NCI-H2107 treated with DMSO at 0.1 percent for 48 hours (cell line): Measurements from ENCODE around the gene FGGY.
"Not testable (repeated sequence)": the region's sequence is repeated elsewhere in the genome, so short reads cannot be mapped to it uniquely, and the experiment has no call there.

Experiments
- DNase-seq: peaks from one replicate; lab custom pipeline; 2025; ENCODE audit not compliant: unreplicated experiment; lab: John Stamatoyannopoulos, UW

FGGY gene

GRCh38 chr1:59691261-59691660 lies 394.4 kb downstream of the FGGY start:
- DNase-seq: peak; percentile 60

DNA sequence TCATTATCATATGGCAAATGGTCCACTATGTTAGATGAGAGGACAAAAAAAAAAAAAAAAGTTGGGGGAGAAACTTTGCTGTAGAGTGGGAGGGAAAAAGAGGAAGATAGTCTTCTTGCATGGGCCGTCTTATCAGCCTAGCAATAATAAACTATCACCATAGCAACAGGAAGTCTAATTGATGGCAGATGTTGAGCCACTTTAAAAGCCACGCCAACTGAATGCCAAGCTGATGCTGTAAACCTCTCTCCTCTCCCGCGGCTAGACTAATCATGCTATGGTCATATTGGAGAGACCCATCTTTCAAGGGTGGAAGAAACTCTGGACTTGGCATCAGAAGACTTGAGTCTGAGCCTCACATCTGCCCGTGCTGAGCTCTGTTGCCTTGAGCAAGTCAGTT lies 395.7 kb downstream of the FGGY start:
- peak; percentile 63 for DNase-seq

DNA sequence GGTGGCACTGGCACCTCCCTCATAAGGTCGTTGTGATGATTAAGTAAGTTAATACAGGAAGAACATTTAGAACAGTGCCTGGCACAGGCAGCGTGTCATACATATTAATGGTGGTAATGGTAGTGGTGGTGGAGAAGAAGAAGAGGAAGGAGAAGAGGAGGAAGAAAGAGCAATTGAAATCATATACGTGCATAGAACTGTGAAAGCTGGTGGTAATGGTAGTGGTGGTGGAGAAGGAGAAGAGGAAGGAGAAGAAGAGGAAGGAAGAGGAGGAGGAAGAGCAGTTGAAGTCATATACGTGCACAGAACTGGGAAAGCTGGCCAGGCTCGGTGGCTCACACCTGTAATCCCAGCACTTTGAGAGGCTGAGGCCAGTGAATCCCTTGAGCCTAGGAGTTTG lies 396.5 kb downstream of the FGGY start:
- DNase-seq: no peak

DNA sequence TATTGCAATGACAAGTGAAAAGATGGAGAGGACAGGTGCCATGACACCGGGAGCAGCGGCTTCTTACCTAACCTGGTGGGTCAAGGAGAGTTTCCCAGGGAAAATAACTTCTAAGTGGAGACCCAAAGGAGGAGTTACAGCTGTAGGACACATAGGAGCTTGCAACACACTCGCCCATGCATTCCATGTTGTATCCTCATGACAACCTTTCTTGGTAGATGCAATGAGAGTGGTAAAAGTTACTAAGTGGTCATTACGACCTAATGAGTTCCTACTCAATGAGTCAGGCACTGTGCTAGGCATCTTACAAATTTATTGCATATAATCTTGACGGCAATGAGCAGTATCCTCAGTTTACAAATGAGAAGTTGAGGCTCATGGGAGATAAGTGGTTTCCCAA lies 398.4 kb downstream of the FGGY start:
- no peak for DNase-seq

- no peak for DNase-seq
Measured at GRCh38 chr1:59696421-59697115, 399.7 kb downstream of the FGGY start.

DNA sequence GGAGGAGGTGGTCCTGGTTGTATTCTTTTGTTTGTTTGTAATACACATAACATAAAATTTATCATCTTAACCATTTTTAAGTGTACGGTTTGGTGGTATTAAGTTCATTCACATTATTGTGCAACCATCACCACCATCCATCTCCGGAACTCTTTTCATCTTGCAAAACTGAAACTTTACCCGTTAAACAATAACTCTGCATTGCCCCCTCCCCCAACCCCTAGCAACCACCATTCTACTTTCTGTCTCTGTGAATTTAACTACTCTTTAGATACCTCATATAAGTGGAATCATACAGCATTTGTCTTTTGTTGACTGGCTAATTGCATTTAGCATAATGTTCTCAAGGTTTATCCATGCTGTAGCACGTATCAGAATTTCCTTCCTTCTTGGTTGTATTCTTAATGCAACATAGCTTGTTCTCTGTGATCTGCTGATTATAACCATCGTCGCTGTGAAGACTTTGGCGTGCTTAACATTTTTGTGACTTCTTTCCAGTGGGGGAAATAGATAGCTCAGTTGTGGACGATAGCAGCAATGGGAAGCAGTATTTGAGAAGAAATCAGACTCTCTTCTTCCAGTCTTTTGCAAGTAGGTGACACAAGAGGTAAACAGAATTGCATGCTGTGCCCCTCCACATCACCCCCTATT lies 400.4 kb downstream of the FGGY start:
- DNase-seq: no peak

DNA sequence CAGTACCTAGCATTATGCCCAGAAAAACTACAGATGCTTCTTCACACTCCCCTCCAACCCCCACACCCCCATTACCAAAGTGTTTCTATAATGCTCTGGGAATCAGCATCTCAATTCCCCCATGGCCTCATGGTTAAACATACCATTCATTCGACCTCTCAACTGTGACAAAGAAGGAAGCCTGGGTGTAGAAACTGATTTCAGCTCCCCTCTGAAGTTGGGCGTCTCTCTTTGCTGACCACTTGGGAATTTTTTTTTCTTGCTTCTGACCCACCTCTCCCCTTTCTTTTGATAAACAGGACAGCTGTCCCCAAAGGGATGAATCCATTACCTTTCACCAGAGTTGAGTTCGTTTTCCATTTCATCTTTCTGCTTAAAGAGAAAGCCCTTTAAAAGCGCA lies 401.5 kb downstream of the FGGY start:
- DNase-seq: no peak

GRCh38 chr1:59699227-59699847 lies 402.4 kb downstream of the FGGY start:
- peak; percentile 86 for DNase-seq

GRCh38 chr1:59701376-59701775 lies 404.5 kb downstream of the FGGY start:
- no peak for DNase-seq

DNA sequence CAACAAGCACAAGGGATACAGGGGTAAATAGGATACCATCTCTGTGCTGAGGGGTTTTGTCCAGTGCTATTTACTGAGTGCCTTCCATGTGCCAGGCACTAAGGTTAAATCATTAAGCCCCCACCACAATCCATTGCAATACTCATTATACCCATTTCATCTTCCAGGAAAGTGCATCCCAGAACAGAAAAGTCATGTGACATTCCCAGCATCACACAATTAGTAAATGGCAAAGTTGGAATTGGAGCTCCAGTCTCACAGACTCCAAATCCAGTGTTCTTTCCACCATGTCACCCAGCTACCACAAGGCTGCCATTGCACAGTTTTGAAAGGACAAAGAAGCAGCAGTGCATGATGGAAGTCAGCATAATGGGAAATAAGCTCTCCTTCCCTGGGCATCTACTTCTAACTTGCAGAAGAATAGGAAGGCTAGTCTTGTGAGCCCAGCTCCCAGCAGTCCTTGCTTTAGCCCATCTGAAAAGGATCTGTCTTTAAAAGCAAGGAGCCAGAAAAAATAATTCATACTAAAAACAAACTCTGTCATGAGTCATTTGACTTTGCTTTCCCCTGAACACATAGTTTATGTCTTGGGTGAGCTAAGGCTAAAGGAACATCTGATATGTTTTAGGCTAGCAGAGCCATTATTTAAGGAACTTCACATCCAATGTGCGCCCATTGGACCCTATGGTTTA lies 406.5 kb downstream of the FGGY start:
- DNase-seq: no peak

- DNase-seq: no peak
Measured at GRCh38 chr1:59703918-59704378, 407.1 kb downstream of the FGGY start.

DNA sequence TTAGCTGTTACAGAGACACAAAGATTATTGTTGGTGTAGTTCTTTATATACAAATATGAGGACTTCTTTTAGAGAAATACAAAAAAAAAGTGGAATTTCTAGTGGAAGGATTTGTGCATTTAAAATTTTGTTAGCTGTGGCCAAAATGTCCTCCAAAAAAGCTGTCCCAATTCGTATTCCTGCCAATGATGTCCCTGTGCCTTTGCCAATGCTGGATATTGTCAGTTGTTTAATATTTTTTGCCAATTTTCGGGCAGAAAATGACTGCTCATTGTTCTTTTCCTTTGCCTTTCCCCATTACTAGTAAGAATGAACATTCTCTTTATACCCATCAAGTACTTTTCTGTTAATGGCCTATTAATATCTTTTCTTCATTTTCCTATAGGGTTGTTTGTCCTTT lies 407.8 kb downstream of the FGGY start:
- no peak for DNase-seq

DNA sequence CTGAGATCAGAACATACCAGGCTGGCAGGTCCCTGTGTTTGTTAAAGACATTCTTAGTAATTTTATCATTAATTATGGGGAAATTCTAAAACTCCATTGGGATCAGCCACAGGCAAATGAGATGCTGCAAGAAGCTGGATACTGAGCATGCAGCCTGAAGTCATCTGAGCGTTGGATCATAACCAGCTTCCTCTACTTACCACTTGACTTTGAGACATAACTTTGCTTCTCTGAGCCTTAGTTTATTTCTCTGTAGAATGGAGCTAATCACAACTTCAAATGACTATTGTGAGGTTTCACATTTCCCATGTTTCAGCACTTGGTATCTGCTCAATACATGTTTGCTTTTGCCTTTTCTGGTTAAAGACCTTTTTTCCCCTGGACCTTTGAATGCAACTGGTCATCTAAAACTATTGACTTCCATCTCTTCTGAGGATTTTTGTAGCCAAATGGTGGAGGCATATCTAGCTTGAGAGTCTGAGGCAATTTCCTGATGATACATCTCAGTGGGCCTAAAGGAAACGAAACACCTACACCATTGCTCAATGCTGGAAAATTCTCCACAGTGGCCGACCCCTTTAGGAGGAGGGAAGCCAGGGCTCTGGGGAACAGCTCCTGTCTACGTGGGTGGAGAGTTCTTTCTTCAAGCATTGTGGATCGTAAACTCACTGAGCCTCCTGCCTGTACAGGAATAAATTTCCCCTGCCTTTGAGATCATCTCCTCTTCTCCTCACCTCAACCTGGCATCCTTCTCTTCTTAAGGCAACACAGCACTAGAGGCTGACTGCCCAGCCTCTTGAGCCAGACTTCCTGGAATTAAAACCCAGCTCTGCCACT lies 408.8 kb downstream of the FGGY start:
- DNase-seq: no peak

DNA sequence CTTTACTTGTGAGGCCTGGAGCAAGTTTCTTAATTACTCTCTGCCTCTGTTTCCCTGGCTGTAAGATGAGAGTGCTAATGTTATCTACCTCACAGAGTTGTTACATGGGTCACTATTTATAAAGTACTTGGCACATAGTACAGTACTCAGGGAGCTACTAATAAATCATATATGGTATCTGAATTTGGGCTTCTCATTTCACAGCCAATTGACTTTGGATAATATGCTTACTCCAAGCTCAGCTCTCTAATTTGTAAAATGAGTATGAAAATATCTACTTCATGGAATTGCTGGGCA lies 409.4 kb downstream of the FGGY start:
- DNase-seq: no peak

- DNase-seq: no peak
Measured at GRCh38 chr1:59707178-59707791, 410.4 kb downstream of the FGGY start.

- DNase-seq: no peak
Measured at GRCh38 chr1:59709333-59709732, 412.4 kb downstream of the FGGY start.

DNA sequence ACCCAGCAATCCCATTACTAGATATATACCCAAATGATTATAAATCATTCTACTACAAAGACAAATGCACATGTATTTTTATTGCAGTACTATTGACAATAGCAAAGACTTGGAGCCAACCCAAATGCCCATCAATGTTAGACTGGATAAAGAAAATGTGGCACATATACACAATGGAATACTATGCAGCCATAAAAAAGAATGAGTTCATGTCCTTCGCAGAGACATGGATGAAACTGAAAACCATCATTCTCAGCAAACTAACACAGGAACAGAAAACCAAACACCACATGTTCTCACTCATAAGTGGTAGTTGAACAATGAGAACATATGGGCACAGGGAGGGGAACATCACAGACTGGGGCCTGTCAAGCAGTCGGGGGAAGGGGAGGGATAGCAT lies 414.0 kb downstream of the FGGY start:
- not testable (repeated sequence) for DNase-seq

- DNase-seq: no peak
Measured at GRCh38 chr1:59714219-59714618, 417.3 kb downstream of the FGGY start.

GRCh38 chr1:59714966-59715365 lies 418.1 kb downstream of the FGGY start:
- DNase-seq: no peak

DNA sequence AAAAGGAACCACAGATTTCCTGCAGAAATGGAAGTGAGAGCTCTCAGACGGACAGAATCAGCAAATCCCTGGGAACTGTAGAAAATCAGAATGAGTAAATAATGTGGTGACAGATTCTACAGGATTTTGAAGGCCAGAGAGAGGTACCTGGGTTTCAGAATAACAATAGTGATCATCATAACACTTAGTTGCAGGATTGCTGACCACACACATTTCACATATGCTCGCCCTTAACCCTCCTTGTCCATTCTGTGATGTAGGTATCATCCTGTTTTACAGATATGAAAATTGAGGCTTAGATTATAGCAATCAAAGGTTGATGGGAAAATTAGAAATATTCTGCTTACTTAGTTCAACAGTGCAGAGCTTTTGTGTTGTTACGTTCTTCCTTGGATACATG lies 419.9 kb downstream of the FGGY start:
- DNase-seq: no peak
